ENCODE data around the gene SLC26A6.

- TF ChIP-seq REST (IDR thresholded peaks at IDR 0.05; ENCODE audit: low read depth, low read length) (peak; percentile 7; the same call in 1 of the 2 replicates), CTCF (IDR thresholded peaks at IDR 0.05) (peak; percentile 86), MAX (IDR thresholded peaks at IDR 0.05; ENCODE audit: low read depth) (peak; percentile 99), EP300 (IDR thresholded peaks at IDR 0.05; ENCODE audit: borderline replicate concordance in 1 of 2, low read depth in 1 of 2, low read length in 1 of 2) (no peak), USF2 (IDR thresholded peaks at IDR 0.05; ENCODE audit: borderline replicate concordance, low read depth, low read length) (no peak), RAD21 (IDR thresholded peaks at IDR 0.05; ENCODE audit: low read length) (no peak), GATA2 (CRISPR knock-in tag; IDR thresholded peaks at IDR 0.05) (no peak), PBX3 (IDR thresholded peaks at IDR 0.05) (peak; percentile 61), TAF1 (IDR thresholded peaks at IDR 0.05; ENCODE audit: borderline replicate concordance, low read depth, low read length) (peak; percentile 56; the same call in 1 of the 2 replicates), CHD2 (IDR thresholded peaks at IDR 0.05; ENCODE audit: low read length, partially characterized antibody) (peak; percentile 82), MXI1 (IDR thresholded peaks at IDR 0.05; ENCODE audit: low read depth, low read length) (peak; percentile 97), IRF3 (IDR thresholded peaks at IDR 0.05; ENCODE audit: low read depth, low read length) (no peak), EZH2phosphoT487 (IDR thresholded peaks at IDR 0.05; ENCODE audit: borderline replicate concordance, low read depth) (no peak), FOSL2 (IDR thresholded peaks at IDR 0.05; ENCODE audit: borderline replicate concordance, low read depth) (peak; percentile 18; the same call in 1 of the 2 replicates)
Measured at GRCh38 chr3:48663489-48664312, 28.4 kb upstream of the SLC26A6 start.

Measured in SK-N-SH (cell line).